Fibroblast of skin of right quadriceps (primary cell): ENCODE measurements around the gene HECTD1.
"Not testable (repeated sequence)": the region's sequence is repeated elsewhere in the genome, so short reads cannot be mapped to it uniquely, and the experiment has no call there.

Experiments
- DNase-seq: peaks from one replicate; pipeline ENCODE4 v3.0.0-alpha.2; 2013

The HECTD1 gene

DNA sequence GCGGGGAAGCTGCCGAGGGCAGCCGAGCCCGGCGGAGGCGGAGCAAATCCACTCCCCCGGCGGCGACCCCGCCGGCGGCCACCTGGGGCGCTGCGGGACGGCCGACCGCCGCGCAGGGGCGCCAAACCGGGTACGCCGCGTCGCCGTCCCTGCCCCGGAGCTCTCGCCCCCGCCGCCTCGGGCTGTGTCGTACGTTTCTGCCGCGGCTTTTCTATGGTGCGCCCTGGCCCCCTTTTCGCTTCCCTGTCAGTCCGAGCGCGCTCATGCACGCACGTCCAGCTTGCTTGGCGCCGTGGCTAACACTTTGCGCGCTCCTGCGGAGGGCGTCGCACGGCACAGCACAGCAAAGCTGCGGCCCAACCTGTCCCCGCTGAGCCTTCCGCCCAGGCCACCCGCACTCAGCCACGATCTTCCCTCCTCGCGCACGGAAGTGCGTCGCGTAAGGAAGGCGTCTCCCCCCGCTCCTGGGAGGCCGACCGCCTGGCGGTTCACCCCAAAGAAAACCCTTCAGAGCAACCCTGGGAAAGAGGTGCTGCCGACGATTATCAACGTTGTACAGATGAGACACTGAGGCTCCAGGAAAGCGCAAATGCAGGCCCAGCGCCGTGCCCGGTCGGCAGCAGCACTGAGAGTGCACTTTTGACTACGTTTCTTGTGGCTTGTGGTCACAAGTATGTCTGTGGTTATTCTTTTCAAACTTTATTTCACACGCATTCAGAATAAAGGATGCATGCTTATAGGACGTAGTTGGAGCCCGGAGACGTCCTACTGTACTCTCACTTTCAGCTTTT, at the start of gene HECTD1:
Gene HECTD1, minus strand, starts transcription at position 39 of the 791 bp plus-strand sequence. CDS start 1,857 bp downstream, outside the sequence.
- DNase-seq: peak; percentile 91

DNA sequence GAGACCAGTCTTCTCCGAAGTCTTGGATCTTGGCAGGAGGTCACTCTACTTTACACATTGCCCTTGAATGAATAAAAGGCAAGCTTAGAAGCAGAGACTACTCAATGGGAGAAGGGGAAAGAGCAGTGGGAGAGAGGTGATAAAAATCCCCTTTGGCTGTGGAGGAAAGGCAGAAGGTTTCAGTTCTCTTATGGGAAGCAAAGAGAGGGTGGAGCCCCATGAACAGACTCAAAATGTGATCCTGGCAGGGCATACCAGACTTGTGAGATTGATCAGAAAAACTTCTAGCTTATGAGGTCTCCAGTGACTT, 49.6 kb upstream of the HECTD1 start:
- no peak for DNase-seq

- no peak for DNase-seq
These were observed 49.1 kb upstream of the HECTD1 start for GRCh38 chr14:31256534-31257243.

DNA sequence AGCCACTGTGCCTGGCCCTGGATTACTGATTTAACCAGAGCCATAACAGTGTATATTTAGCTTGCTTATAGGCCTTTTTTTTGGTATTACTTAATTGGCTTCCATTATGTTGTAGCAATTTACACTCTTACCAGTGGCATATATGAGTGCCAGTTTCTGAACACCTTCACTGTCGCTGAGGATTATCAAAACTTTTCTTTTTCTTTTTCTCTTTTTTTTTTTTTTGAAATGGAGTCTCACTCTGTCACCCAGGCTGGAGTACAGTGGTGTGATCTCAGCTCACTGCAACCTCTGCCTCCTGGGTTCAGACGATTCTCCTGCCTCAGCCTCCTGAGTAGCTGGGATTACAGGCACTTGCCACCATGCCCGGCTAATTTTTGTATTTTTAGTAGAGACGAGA, 48.3 kb upstream of the HECTD1 start:
- not testable (repeated sequence) for DNase-seq

GRCh38 chr14:31255286-31255685, 47.7 kb upstream of the HECTD1 start:
- DNase-seq: no peak

DNA sequence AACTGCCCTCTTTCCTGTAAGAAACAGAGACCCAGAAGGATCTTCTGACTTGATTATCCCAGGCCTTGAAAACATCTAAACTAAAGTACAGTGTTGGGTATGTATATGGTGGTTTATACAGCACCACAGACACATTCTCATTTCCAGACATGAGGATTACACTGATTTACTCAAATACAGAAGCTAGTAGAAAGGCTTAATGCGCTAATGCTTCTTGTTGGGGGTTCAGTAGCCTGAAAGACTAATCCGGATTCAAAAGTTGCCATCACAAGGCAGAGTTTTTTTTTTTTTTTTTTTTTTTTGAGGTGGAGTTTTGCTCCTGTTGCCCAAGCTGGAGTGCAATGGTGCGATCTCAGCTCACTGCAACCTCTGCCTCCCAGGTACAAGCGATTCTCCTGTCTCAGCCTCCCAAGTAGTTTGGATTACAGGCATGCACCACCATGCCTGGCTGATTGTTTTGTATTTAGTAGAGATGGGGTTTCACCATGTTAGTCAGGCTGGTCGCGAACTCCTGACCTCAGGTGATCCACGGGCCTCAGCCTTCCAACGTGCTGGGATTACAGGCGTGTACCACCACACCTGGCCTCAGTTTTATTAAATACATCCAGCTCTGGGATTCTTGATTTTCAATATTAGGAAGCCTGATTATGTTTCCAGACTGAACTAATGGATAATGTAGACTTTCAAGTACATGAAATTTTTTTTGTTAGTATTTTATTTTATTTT, 46.3 kb upstream of the HECTD1 start:
- no peak for DNase-seq

GRCh38 chr14:31252865-31253264, 45.3 kb upstream of the HECTD1 start:
- DNase-seq: no peak

DNA sequence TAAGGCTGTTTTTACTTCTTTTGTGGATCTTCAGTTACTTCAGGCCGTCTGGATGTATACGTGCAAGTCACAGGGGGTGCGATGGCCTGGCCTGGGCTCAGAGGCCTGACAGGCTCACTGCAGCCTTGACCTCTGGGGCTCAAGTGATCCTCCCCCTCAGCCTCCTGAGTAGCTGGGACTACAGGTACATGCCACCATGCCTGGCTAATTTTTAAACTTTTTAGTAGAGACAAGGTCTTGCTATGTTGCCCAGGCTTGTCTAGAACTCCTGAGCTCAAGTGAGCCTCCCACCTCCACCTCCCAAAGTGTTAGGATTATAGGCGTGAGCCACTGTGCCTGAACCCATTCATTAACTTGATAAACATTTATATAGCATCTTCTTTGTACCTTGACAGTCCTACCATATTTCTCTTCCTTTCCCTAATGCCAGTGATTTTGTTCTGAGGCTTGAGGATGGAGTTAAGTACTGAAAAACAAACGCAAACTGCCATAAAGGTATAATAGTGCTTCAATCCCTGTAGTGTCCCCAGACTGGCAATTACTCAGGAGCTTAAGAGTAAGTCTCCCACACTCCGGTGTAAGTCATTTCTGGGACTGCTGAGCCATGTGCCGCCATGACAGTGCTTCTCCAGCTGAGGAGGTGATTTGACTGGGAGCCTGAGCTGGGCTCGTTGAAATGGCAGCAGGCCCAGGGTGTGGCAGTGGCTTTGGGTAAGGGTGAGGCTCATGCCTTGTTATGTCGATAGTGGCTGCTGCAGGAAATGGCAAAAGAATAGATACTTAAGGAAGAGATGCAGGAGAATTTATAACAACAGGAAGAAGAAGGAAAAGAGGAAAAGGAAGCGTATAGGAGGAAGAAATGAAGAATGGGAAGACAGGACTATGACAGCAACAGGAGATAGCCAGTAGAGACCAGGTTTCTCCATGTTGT, 43.7 kb upstream of the HECTD1 start:
- no peak for DNase-seq

GRCh38 chr14:31244626-31245025, 37.0 kb upstream of the HECTD1 start:
- DNase-seq: no peak

GRCh38 chr14:31243860-31244259, 36.3 kb upstream of the HECTD1 start:
- no peak for DNase-seq

GRCh38 chr14:31242161-31242940, 34.8 kb upstream of the HECTD1 start:
- not testable (repeated sequence) for DNase-seq

- DNase-seq: no peak
These were observed 34.0 kb upstream of the HECTD1 start for GRCh38 chr14:31241450-31242114.

GRCh38 chr14:31239741-31240140, 32.1 kb upstream of the HECTD1 start:
- DNase-seq: no peak

- no peak for DNase-seq
These were observed 27.9 kb upstream of the HECTD1 start for GRCh38 chr14:31235462-31235861.

GRCh38 chr14:31232081-31232480, 24.5 kb upstream of the HECTD1 start:
- no peak for DNase-seq

- DNase-seq: not testable (repeated sequence)
These were observed 23.7 kb upstream of the HECTD1 start for GRCh38 chr14:31231272-31231671.

GRCh38 chr14:31230573-31230958, 23.0 kb upstream of the HECTD1 start:
- DNase-seq: no peak

GRCh38 chr14:31229638-31230572, 22.3 kb upstream of the HECTD1 start:
- peak; percentile 91 for DNase-seq

DNA sequence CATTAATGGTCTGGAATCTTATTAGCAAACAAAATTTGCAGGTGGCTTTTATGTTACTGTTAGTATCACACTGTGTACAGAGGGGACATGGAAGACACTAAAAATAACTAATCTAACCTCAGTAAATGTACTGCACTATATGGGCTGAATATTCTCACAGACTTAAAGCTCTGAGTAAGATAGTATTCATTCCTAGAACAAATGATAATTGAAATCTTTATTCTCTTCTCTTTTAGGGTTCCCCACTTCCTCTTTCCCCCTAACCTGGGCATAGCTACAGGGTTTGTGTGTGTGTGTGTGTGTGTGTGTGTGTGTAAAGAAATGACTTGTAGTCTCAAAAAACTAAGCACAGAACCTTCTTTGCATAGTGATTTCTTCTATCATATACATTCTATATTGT, 21.4 kb upstream of the HECTD1 start:
- DNase-seq: no peak

GRCh38 chr14:31228533-31228932, 20.9 kb upstream of the HECTD1 start:
- no peak for DNase-seq
